Stimulated activated CD8-positive, alpha-beta memory T cell treated with anti-CD3 and anti-CD28 coated beads, Interleukin-4, amount 100 ng/mL, for 48 hours (primary cell): Measurements from ENCODE around the gene NKD2.

ENCODE experiments used
- DNase-seq: peaks from one replicate; pipeline ENCODE4 v3.0.0-alpha.2; 2020

Gene NKD2

GRCh38 chr5:1047332-1047965, 38.8 kb downstream of the NKD2 start:
- DNase-seq, result no peak

GRCh38 chr5:1048162-1048721, 39.6 kb downstream of the NKD2 start:
- DNase-seq, result no peak

- no peak for DNase-seq
Measured at GRCh38 chr5:1048861-1049838, 40.5 kb downstream of the NKD2 start.

GRCh38 chr5:1050423-1051365, 42.1 kb downstream of the NKD2 start:
- DNase-seq, result no peak

GRCh38 chr5:1051366-1051720, 42.7 kb downstream of the NKD2 start:
- DNase-seq, result no peak

- no peak for DNase-seq
Measured at GRCh38 chr5:1052076-1052475, 43.5 kb downstream of the NKD2 start.

GRCh38 chr5:1052641-1053390, 44.2 kb downstream of the NKD2 start:
- DNase-seq, result no peak

- no peak for DNase-seq
Measured at GRCh38 chr5:1053391-1054017, 44.9 kb downstream of the NKD2 start.

GRCh38 chr5:1054018-1054798, 45.6 kb downstream of the NKD2 start:
- no peak for DNase-seq

- no peak for DNase-seq
Measured at GRCh38 chr5:1054799-1055775, 46.5 kb downstream of the NKD2 start.

GRCh38 chr5:1055896-1056610, 47.5 kb downstream of the NKD2 start:
- no peak for DNase-seq

- DNase-seq, result no peak
Measured at GRCh38 chr5:1056611-1057484, 48.2 kb downstream of the NKD2 start.

GRCh38 chr5:1057485-1058082, 49.0 kb downstream of the NKD2 start:
- no peak for DNase-seq

- DNase-seq, result no peak
Measured at GRCh38 chr5:1058083-1058945, 49.7 kb downstream of the NKD2 start.

GRCh38 chr5:1058988-1059883, 50.6 kb downstream of the NKD2 start:
- DNase-seq, result no peak
